GM21786 (cell line): ENCODE data around the gene TP53I11.
A peak's percentile ranks its signal among the peaks of the same experiment; 100 is the strongest.

Experiments used
- ATAC-seq: cut with Tn5 transposase; IDR thresholded peaks from one replicate; pipeline ENCODE4 v1.9.1; 2021; ENCODE audit not compliant: unreplicated experiment

The TP53I11 gene

GRCh38 chr11:44959064-44959463, 8.4 kb upstream of the TP53I11 start:
- no peak for ATAC-seq

GRCh38 chr11:44957776-44958564, 7.3 kb upstream of the TP53I11 start:
- no peak for ATAC-seq

GRCh38 chr11:44957040-44957515, 6.4 kb upstream of the TP53I11 start:
- ATAC-seq, result no peak

GRCh38 chr11:44955015-44955738, 4.5 kb upstream of the TP53I11 start:
- no peak for ATAC-seq

GRCh38 chr11:44954051-44954906, 3.6 kb upstream of the TP53I11 start:
- ATAC-seq, result no peak

GRCh38 chr11:44952500-44953260, 2.0 kb upstream of the TP53I11 start:
- no peak for ATAC-seq

- no peak for ATAC-seq
Measured at GRCh38 chr11:44952082-44952481, 1.4 kb upstream of the TP53I11 start.

- no peak for ATAC-seq
Measured at GRCh38 chr11:44950031-44950624, 555 bp downstream of the TP53I11 start.

- no peak for ATAC-seq
Measured at GRCh38 chr11:44949160-44950030, 1.3 kb downstream of the TP53I11 start.

- no peak for ATAC-seq
Measured at GRCh38 chr11:44948155-44948554, 2.5 kb downstream of the TP53I11 start.

GRCh38 chr11:44947114-44947513, 3.6 kb downstream of the TP53I11 start:
- ATAC-seq, result no peak

- no peak for ATAC-seq
Measured at GRCh38 chr11:44946263-44946662, 4.4 kb downstream of the TP53I11 start.

GRCh38 chr11:44945666-44946065, 5.0 kb downstream of the TP53I11 start:
- ATAC-seq, result no peak

GRCh38 chr11:44944853-44945235, 5.8 kb downstream of the TP53I11 start:
- no peak for ATAC-seq

- no peak for ATAC-seq
Measured at GRCh38 chr11:44944181-44944852, 6.4 kb downstream of the TP53I11 start.

GRCh38 chr11:44943696-44944095, 7.0 kb downstream of the TP53I11 start:
- no peak for ATAC-seq

GRCh38 chr11:44943118-44943517, 7.6 kb downstream of the TP53I11 start:
- peak; percentile 78 for ATAC-seq

- ATAC-seq, result no peak
Measured at GRCh38 chr11:44942029-44942955, 8.4 kb downstream of the TP53I11 start.
